H9 (cell line): ENCODE results near the gene SEPTIN2. TPM values are rescaled to one million over a fixed set of nuclear protein-coding genes. Genes with fewer than 3 reads are reported as not detected.

Experiments
- DNase-seq: peaks from one replicate; pipeline ENCODE4 v3.0.0-alpha.2; 2017
- H2AFZ ChIP-seq: one replicate; pipeline ENCODE4 v1.6.1; 2013; ENCODE audit warnings: mild to moderate bottlenecking, low read length, control low read depth, moderate library complexity
- H2AK5ac ChIP-seq: 2 replicates; pipeline ENCODE4 v1.6.1; 2013; ENCODE audit warnings: low read length, control low read depth, mixed read lengths; ENCODE audit not compliant: insufficient read length
- H2BK120ac ChIP-seq: one replicate; pipeline ENCODE4 v1.6.1; 2013; ENCODE audit warnings: low read depth, mild to moderate bottlenecking, low read length, control low read depth, inconsistent platforms; ENCODE audit not compliant: poor library complexity, severe bottlenecking
- H2BK12ac ChIP-seq: 2 replicates; pipeline ENCODE4 v1.6.1; 2013; ENCODE audit warnings: low read length, control low read depth, mixed read lengths, low read depth; ENCODE audit not compliant: insufficient read length
- H2BK15ac ChIP-seq: 2 replicates; pipeline ENCODE4 v1.6.1; 2013; ENCODE audit warnings: low read depth, low read length, control low read depth
- H2BK20ac ChIP-seq: one replicate; pipeline ENCODE4 v1.6.1; 2013; ENCODE audit warnings: low read depth, mild to moderate bottlenecking, low read length, control low read depth, inconsistent platforms; ENCODE audit not compliant: poor library complexity, severe bottlenecking
- H2BK5ac ChIP-seq: 2 replicates; pipeline ENCODE4 v1.6.1; 2013; ENCODE audit warnings: low read length, control low read depth, mixed read lengths; ENCODE audit not compliant: insufficient read length
- H3K14ac ChIP-seq: 2 replicates; pipeline ENCODE4 v1.6.1; 2013; ENCODE audit warnings: low read length, control low read depth; ENCODE audit not compliant: insufficient read depth
- H3K18ac ChIP-seq: 2 replicates; pipeline ENCODE4 v1.6.1; 2013; ENCODE audit warnings: low read depth, mild to moderate bottlenecking, mixed read lengths, low read length, control low read depth; ENCODE audit not compliant: insufficient read length
- H3K23ac ChIP-seq: 2 replicates; pipeline ENCODE4 v1.6.1; 2013; ENCODE audit warnings: low read length, control low read depth, mixed read lengths, low read depth; ENCODE audit not compliant: insufficient read length
- H3K23me2 ChIP-seq: 2 replicates; pipeline ENCODE4 v1.6.1; 2013; ENCODE audit warnings: low read depth, mild to moderate bottlenecking, mixed read lengths, low read length, control low read depth; ENCODE audit not compliant: insufficient read length, poor library complexity, severe bottlenecking
- H3K27ac ChIP-seq: 2 replicates; pipeline ENCODE4 v1.5.1; 2013; ENCODE audit warnings: low read length, control low read depth, mixed read lengths, low read depth; ENCODE audit not compliant: insufficient read length
- H3K27me3 ChIP-seq: 2 replicates; pipeline ENCODE4 v1.6.1; 2013; ENCODE audit warnings: low read length, control low read depth, inconsistent platforms; ENCODE audit not compliant: insufficient read depth
- H3K4ac ChIP-seq: 2 replicates; pipeline ENCODE4 v1.6.1; 2013; ENCODE audit warnings: low read depth, mild to moderate bottlenecking, control low read depth, inconsistent platforms, low read length, moderate library complexity
- H3K4me1 ChIP-seq: 2 replicates; pipeline ENCODE4 v1.6.1; 2013; ENCODE audit warnings: low read length, control low read depth, inconsistent platforms; ENCODE audit not compliant: insufficient read depth
- H3K4me2 ChIP-seq: 2 replicates; pipeline ENCODE4 v1.6.1; 2013; ENCODE audit warnings: low read length, control low read depth, mixed read lengths; ENCODE audit not compliant: insufficient read length, insufficient read depth
- H3K56ac ChIP-seq: 2 replicates; pipeline ENCODE4 v1.6.1; 2013; ENCODE audit warnings: low read depth, mild to moderate bottlenecking, mixed read lengths, low read length, control low read depth; ENCODE audit not compliant: insufficient read length
- H3K79me1 ChIP-seq: 2 replicates; pipeline ENCODE4 v1.6.1; 2013; ENCODE audit warnings: low read depth, mild to moderate bottlenecking, moderate library complexity, low read length, control low read depth, inconsistent platforms; ENCODE audit not compliant: insufficient read depth, poor library complexity, severe bottlenecking
- H3K79me2 ChIP-seq: 2 replicates; pipeline ENCODE4 v1.6.1; 2013; ENCODE audit warnings: low read length, control low read depth, inconsistent platforms; ENCODE audit not compliant: insufficient read depth
- H3K9ac ChIP-seq: 2 replicates; pipeline ENCODE4 v1.6.1; 2013; ENCODE audit warnings: low read length, control low read depth, mixed read lengths; ENCODE audit not compliant: insufficient read length; ENCODE audit errors: extremely low read depth
- H3K9me3 ChIP-seq: one replicate; pipeline ENCODE4 v1.6.1; 2013; ENCODE audit warnings: low read depth, low read length, inconsistent platforms; ENCODE audit not compliant: control insufficient read depth
- H3T11ph ChIP-seq: one replicate; pipeline ENCODE4 v1.6.1; 2013; ENCODE audit warnings: mild to moderate bottlenecking, low read length, control low read depth, inconsistent platforms
- H4K20me1 ChIP-seq: one replicate; pipeline ENCODE4 v1.6.1; 2013; ENCODE audit not compliant: control insufficient read depth, insufficient read length, insufficient read depth
- H4K5ac ChIP-seq: 2 replicates; pipeline ENCODE4 v1.6.1; 2013; ENCODE audit warnings: low read depth, mild to moderate bottlenecking, mixed read lengths, low read length, control low read depth; ENCODE audit not compliant: insufficient read length
- H4K8ac ChIP-seq: replicated peaks from 2 replicates; pipeline ENCODE4 v1.6.1; 2013; ENCODE audit warnings: low read length, control low read depth, mixed read lengths, low read depth; ENCODE audit not compliant: insufficient read length
- H4K91ac ChIP-seq: 2 replicates; pipeline ENCODE4 v1.6.1; 2013; ENCODE audit warnings: low read depth, mild to moderate bottlenecking, moderate library complexity, mixed read lengths, low read length, control low read depth; ENCODE audit not compliant: insufficient read length
- H3K27ac Mint-ChIP-seq, 3 experiments: 2 replicates in 2 of 3; 3 replicates in 1 of 3; pipeline ENCODE4 v1.8.0; 2020 to 2021; ENCODE audit warnings: mixed read lengths in 3 of 3, mild to moderate bottlenecking in 1 of 3, moderate library complexity in 1 of 3
- H3K27me3 Mint-ChIP-seq: 2 replicates; pipeline ENCODE4 v1.8.0; 2021; ENCODE audit warnings: low read depth, mild to moderate bottlenecking, moderate library complexity, mixed read lengths
- H3K36me3 Mint-ChIP-seq, 3 experiments: 2 replicates in 2 of 3; 3 replicates in 1 of 3; pipeline ENCODE4 v1.8.0; 2020 to 2021; ENCODE audit warnings: low read depth in 3 of 3, mixed read lengths in 3 of 3; ENCODE audit not compliant: insufficient read depth in 1 of 3
- H3K4me1 Mint-ChIP-seq, 2 experiments: 2 replicates each; pipeline ENCODE4 v1.8.0; 2020; ENCODE audit warnings: mixed read lengths in 2 of 2
- H3K4me3 Mint-ChIP-seq, 2 experiments: 2 replicates in 1 of 2; 3 replicates in 1 of 2; pipeline ENCODE4 v1.8.0; 2020 to 2021; ENCODE audit warnings: mild to moderate bottlenecking in 2 of 2, mixed read lengths in 2 of 2, moderate library complexity in 1 of 2
- H3K9me3 Mint-ChIP-seq, 2 experiments: 2 replicates in 1 of 2; 3 replicates in 1 of 2; pipeline ENCODE4 v1.8.0; 2020; ENCODE audit warnings: mild to moderate bottlenecking in 2 of 2, mixed read lengths in 2 of 2, moderate library complexity in 1 of 2
- WGBS: extraction: QIAGEN DNeasy Blood & Tissue Kit; methylation state at CpG from one replicate; pipeline ENCODE4 v1.1.7; 2013; ENCODE audit warnings: missing lambda C conversion rate, low lambda C conversion rate, mixed read lengths; ENCODE audit not compliant: insufficient read length; ENCODE audit errors: extremely low coverage; 5-methylcytosine and 5-hydroxymethylcytosine counted together
- total RNA-seq: library from RNA; stranded (reverse); gene quantifications from 2 replicates; pipeline ENCODE4 v1.2.1, GENCODE V29; 2021
- TF ChIP-seq, protein P1 (sequence below): fragments of 200-600 bp; sonication (generic); conservative IDR thresholded peaks from 3 replicates; pipeline ENCODE4 v1.8.0; 2021; ENCODE audit warnings: antibody characterized with exemption, mild to moderate bottlenecking

The SEPTIN2 gene
- total RNA-seq, 1 experiment from 2014 or later, result 385 TPM

- H3K27ac Mint-ChIP-seq, result peak overlapping the region in 1 of 3 experiments; percentile 3; a peak in 1 of 7 replicates
- peaks cover 0 to 3% (median 0%) of the 10 kb centered on the region in 3 experiments; a peak in 2 of 7 replicates for H3K36me3 Mint-ChIP-seq
- no peak overlapping the region for H4K5ac ChIP-seq
- no peaks in the 10 kb centered on the region for H4K20me1 ChIP-seq
- no peak overlapping the region for H2BK20ac ChIP-seq
- no peaks in the 10 kb centered on the region; the same call in 1 of the 2 replicates for H3K4me1 ChIP-seq
- no peak overlapping the region for H3K4me3 Mint-ChIP-seq
- H3K23ac ChIP-seq, result no peak overlapping the region
- no peak overlapping the region for H2AK5ac ChIP-seq
- H3K23me2 ChIP-seq, result no peaks in the 10 kb centered on the region
- H3K9ac ChIP-seq, result no peak overlapping the region
- H3K79me1 ChIP-seq, result no peaks in the 10 kb centered on the region
- DNase-seq, result no peak
- H3K27me3 ChIP-seq, result no peaks in the 10 kb centered on the region
- TF ChIP-seq, protein P1, sequence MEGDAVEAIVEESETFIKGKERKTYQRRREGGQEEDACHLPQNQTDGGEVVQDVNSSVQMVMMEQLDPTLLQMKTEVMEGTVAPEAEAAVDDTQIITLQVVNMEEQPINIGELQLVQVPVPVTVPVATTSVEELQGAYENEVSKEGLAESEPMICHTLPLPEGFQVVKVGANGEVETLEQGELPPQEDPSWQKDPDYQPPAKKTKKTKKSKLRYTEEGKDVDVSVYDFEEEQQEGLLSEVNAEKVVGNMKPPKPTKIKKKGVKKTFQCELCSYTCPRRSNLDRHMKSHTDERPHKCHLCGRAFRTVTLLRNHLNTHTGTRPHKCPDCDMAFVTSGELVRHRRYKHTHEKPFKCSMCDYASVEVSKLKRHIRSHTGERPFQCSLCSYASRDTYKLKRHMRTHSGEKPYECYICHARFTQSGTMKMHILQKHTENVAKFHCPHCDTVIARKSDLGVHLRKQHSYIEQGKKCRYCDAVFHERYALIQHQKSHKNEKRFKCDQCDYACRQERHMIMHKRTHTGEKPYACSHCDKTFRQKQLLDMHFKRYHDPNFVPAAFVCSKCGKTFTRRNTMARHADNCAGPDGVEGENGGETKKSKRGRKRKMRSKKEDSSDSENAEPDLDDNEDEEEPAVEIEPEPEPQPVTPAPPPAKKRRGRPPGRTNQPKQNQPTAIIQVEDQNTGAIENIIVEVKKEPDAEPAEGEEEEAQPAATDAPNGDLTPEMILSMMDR, result peak; percentile 23; the same call in 1 of the 3 replicates
- no peak overlapping the region for H2BK5ac ChIP-seq
- WGBS, result no CpG with 5 or more reads among the region's 3 CpGs
- H3K18ac ChIP-seq, result no peak overlapping the region
- no peak overlapping the region for H3K27ac ChIP-seq
- no peaks in the 10 kb centered on the region for H3K27me3 Mint-ChIP-seq
- H3K9me3 ChIP-seq, result no peaks in the 10 kb centered on the region
- no peak overlapping the region for H3K14ac ChIP-seq
- no peak overlapping the region for H2BK120ac ChIP-seq
- H3T11ph ChIP-seq, result no peak overlapping the region
- H3K56ac ChIP-seq, result no peak overlapping the region
- H3K4me1 Mint-ChIP-seq, result peaks cover 6 to 11% of the 10 kb centered on the region in 2 experiments
- H2BK15ac ChIP-seq, result no peak overlapping the region
- H3K79me2 ChIP-seq, result peaks cover 18% of the 10 kb centered on the region; the same call in 1 of the 2 replicates
- H4K8ac ChIP-seq, result no peak overlapping the region
- no peak overlapping the region for H3K4me2 ChIP-seq
- no peak overlapping the region for H2AFZ ChIP-seq
- no peak overlapping the region for H3K4ac ChIP-seq
- no peak overlapping the region for H4K91ac ChIP-seq
- no peaks in the 10 kb centered on the region for H3K9me3 Mint-ChIP-seq
- no peak overlapping the region for H2BK12ac ChIP-seq
Measured at GRCh38 chr2:241289597-241289996, 26.1 kb upstream of the SEPTIN2 start.
